Neural progenitor cell (in vitro differentiated cells): ENCODE data around the gene RTKN2.

Source experiments
- EZH2 ChIP-seq: fragments of 200-600 bp; sonication (generic); IDR thresholded peaks from 2 replicates; pipeline ENCODE4 v1.6.1; 2017; ENCODE audit warnings: antibody characterized with exemption, mild to moderate bottlenecking, moderate library complexity
- TF ChIP-seq, protein P1 (sequence below): fragments of 200-600 bp; sonication (generic); IDR thresholded peaks from 2 replicates; pipeline ENCODE4 v1.5.1; 2017; ENCODE audit warnings: antibody characterized with exemption, mild to moderate bottlenecking

DNA sequence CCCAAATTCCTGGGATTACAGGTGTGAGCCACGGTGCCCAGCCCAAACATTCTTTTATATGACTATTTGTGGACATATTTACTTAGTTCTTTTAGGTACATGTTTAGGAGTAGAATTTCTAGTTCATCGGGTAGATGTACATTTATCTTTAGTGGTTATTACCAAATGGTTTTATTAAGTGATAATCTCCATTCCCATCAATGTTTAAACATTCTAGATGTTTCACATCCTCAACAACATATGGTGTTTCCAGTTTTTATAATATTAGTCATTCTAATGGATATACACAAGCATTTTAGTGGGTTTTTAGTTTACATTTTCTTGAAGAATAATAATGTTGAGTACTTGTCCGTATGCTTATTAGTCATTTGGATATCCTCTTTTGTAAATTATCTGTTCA, 131.7 kb downstream of the RTKN2 start:
- no peak for TF ChIP-seq EZH2
- TF ChIP-seq, protein P1, sequence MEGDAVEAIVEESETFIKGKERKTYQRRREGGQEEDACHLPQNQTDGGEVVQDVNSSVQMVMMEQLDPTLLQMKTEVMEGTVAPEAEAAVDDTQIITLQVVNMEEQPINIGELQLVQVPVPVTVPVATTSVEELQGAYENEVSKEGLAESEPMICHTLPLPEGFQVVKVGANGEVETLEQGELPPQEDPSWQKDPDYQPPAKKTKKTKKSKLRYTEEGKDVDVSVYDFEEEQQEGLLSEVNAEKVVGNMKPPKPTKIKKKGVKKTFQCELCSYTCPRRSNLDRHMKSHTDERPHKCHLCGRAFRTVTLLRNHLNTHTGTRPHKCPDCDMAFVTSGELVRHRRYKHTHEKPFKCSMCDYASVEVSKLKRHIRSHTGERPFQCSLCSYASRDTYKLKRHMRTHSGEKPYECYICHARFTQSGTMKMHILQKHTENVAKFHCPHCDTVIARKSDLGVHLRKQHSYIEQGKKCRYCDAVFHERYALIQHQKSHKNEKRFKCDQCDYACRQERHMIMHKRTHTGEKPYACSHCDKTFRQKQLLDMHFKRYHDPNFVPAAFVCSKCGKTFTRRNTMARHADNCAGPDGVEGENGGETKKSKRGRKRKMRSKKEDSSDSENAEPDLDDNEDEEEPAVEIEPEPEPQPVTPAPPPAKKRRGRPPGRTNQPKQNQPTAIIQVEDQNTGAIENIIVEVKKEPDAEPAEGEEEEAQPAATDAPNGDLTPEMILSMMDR = no peak
